A549 (cell line): ENCODE measurements around the gene CLDND2. TPM values are rescaled to one million over a fixed set of nuclear protein-coding genes. Genes with fewer than 3 reads are reported as not detected.

ENCODE experiments used
- ATAC-seq, 2 experiments: fragments of 200-7000 bp in 1 of 2; fragments of >200 bp in 1 of 2; cut with Nextera tagmentation in 1 of 2; cut with Tn5 transposase in 1 of 2; 3 replicates each; pipeline versions ENCODE4 v1.8.0 to v1.9.1; 2018 to 2020; ENCODE audit warnings: mild to moderate bottlenecking in 1 of 2, moderate library complexity in 1 of 2
- CTCF ChIA-PET: fragments of 300-600 bp; sonication (Branson Sonifier 250); formaldehyde crosslinking; extraction: SDS; loops from one replicate; lab custom pipeline; 2021; ENCODE audit warnings: antibody characterized with exemption, inconsistent platforms; lab: Yijun Ruan, JAX
- POLR2A ChIA-PET: fragments of 350-600 bp; formaldehyde crosslinking; extraction: SDS; loops from one replicate; lab custom pipeline; 2021; ENCODE audit warnings: antibody characterized with exemption, inconsistent platforms; lab: Yijun Ruan, JAX
- DNase-seq, 2 experiments: peaks; one replicate each; pipeline versions ENCODE4 v3.0.0 to v3.0.0-alpha.2; 2011 to 2016; ENCODE audit warnings: low read depth in 1 of 2, low spot score in 1 of 2
- FAIRE-seq: peaks from 2 replicates; lab custom pipeline; 2011; peaks lifted over from hg19 to GRCh38; lab: Jason Lieb, UNC
- H3K27ac ChIP-seq, 2 experiments: fragments of >200 bp; sonication (Bioruptor Twin); formaldehyde crosslinking; 3 replicates each; pipeline ENCODE4 v1.5.1; 2016 to 2017
- H3K4me1 ChIP-seq: fragments of >200 bp; sonication (Bioruptor Twin); formaldehyde crosslinking; 3 replicates; pipeline ENCODE4 v1.6.1; 2016
- H3K4me2 ChIP-seq: fragments of >200 bp; sonication (Bioruptor Twin); formaldehyde crosslinking; 3 replicates; pipeline ENCODE4 v1.6.1; 2016
- H3K4me3 ChIP-seq: fragments of >200 bp; sonication (Bioruptor Twin); formaldehyde crosslinking; 3 replicates; pipeline ENCODE4 v1.5.1; 2016
- H3K9me3 ChIP-seq: fragments of >200 bp; sonication (Bioruptor Twin); formaldehyde crosslinking; 3 replicates; pipeline ENCODE4 v1.6.1; 2016
- ATOH8 ChIP-seq: fragments of 250-450 bp; sonication (Bioruptor Pico); IDR thresholded peaks from 2 replicates; pipeline ENCODE4 v1.5.0; 2020; ENCODE audit warnings: low read depth, mild to moderate bottlenecking, moderate library complexity
- BHLHE40 ChIP-seq: IDR thresholded peaks from 2 replicates; pipeline ENCODE4 v1.6.1; 2012; ENCODE audit warnings: low read depth, low read length, inconsistent platforms
- CEBPB ChIP-seq, 2 experiments: fragments of >200 bp in 1 of 2; sonication (Bioruptor Twin) in 1 of 2; formaldehyde crosslinking in 1 of 2; IDR thresholded peaks; 2 replicates each; pipeline ENCODE4 v1.6.1; 2012 to 2016
- CHD2 ChIP-seq: fragments of 150-350 bp; IDR thresholded peaks from 2 replicates; pipeline ENCODE4 v1.6.1; 2014; ENCODE audit warnings: low read length; ENCODE audit not compliant: partially characterized antibody
- CHD4 ChIP-seq: fragments of 200-600 bp; sonication (generic); IDR thresholded peaks from 2 replicates; pipeline ENCODE4 v1.6.1; 2016; ENCODE audit warnings: antibody characterized with exemption, mild to moderate bottlenecking, borderline replicate concordance
- EHF ChIP-seq: fragments of 250-450 bp; sonication (Bioruptor Pico); IDR thresholded peaks from 2 replicates; pipeline ENCODE4 v1.5.0; 2020; ENCODE audit warnings: mild to moderate bottlenecking
- EHMT2 ChIP-seq: fragments of 200-600 bp; sonication (generic); IDR thresholded peaks from 2 replicates; pipeline ENCODE4 v1.6.1; 2016; ENCODE audit warnings: antibody characterized with exemption, low read depth, mild to moderate bottlenecking, moderate library complexity
- FOSB ChIP-seq: fragments of 250-450 bp; sonication (Bioruptor Pico); IDR thresholded peaks from 2 replicates; pipeline ENCODE4 v1.5.0; 2020; ENCODE audit warnings: mild to moderate bottlenecking, moderate library complexity
- HDAC2 ChIP-seq: fragments of 200-600 bp; sonication (generic); IDR thresholded peaks from 2 replicates; pipeline ENCODE4 v1.6.1; 2016
- HEYL ChIP-seq: fragments of 250-450 bp; sonication (Bioruptor Pico); IDR thresholded peaks from 2 replicates; pipeline ENCODE4 v1.8.0; 2021; ENCODE audit warnings: mild to moderate bottlenecking, moderate library complexity
- JUN ChIP-seq, 2 experiments: fragments of >200 bp; sonication (Bioruptor Twin); formaldehyde crosslinking; IDR thresholded peaks; 2 replicates in 1 of 2; 3 replicates in 1 of 2; pipeline ENCODE4 v1.6.1; 2016 to 2017
- KDM5A ChIP-seq: fragments of 200-600 bp; sonication (generic); IDR thresholded peaks from 2 replicates; pipeline ENCODE4 v1.6.1; 2016; ENCODE audit warnings: antibody characterized with exemption, mild to moderate bottlenecking
- MAFK ChIP-seq: fragments of 450-650 bp; IDR thresholded peaks from 2 replicates; pipeline ENCODE4 v1.6.1; 2014; ENCODE audit not compliant: partially characterized antibody
- PHF8 ChIP-seq: fragments of 200-600 bp; sonication (generic); IDR thresholded peaks from 2 replicates; pipeline ENCODE4 v1.6.1; 2016; ENCODE audit warnings: low read depth, mild to moderate bottlenecking, antibody characterized with exemption, moderate library complexity, borderline replicate concordance
- POLR2A ChIP-seq: IDR thresholded peaks from 2 replicates; pipeline ENCODE4 v1.6.1; 2012; ENCODE audit warnings: mild to moderate bottlenecking, low read length
- RARB ChIP-seq: fragments of 250-450 bp; sonication (Bioruptor Pico); IDR thresholded peaks from 2 replicates; pipeline ENCODE4 v1.8.0; 2021; ENCODE audit warnings: mild to moderate bottlenecking, moderate library complexity
- REST ChIP-seq: fragments of 200-600 bp; sonication (generic); IDR thresholded peaks from 2 replicates; pipeline ENCODE4 v1.6.1; 2016; ENCODE audit warnings: antibody characterized with exemption, mild to moderate bottlenecking, moderate library complexity
- SMC3 ChIP-seq: fragments of >200 bp; sonication (Bioruptor Twin); formaldehyde crosslinking; IDR thresholded peaks from 3 replicates; pipeline ENCODE4 v1.6.1; 2018; ENCODE audit warnings: inconsistent platforms
- TFCP2L1 ChIP-seq: fragments of 250-450 bp; sonication (Bioruptor Pico); IDR thresholded peaks from 2 replicates; pipeline ENCODE4 v1.5.0; 2021; ENCODE audit warnings: mild to moderate bottlenecking
- TP53 ChIP-seq: fragments of 250-450 bp; sonication (Bioruptor Pico); IDR thresholded peaks from 2 replicates; pipeline ENCODE4 v1.5.0; 2021; ENCODE audit warnings: mild to moderate bottlenecking, moderate library complexity
- ZC3H11A ChIP-seq: fragments of 450-650 bp; IDR thresholded peaks from 2 replicates; pipeline ENCODE4 v1.6.1; 2014; ENCODE audit warnings: antibody characterized with exemption, mild to moderate bottlenecking
- ZFP36 ChIP-seq: fragments of 450-650 bp; IDR thresholded peaks from 2 replicates; pipeline ENCODE4 v1.6.1; 2014; ENCODE audit warnings: borderline replicate concordance; ENCODE audit not compliant: partially characterized antibody
- ZNF302 ChIP-seq: fragments of 250-450 bp; sonication (Bioruptor Pico); IDR thresholded peaks from 2 replicates; pipeline ENCODE4 v1.9.0; 2021; ENCODE audit warnings: inconsistent platforms, mild to moderate bottlenecking, moderate library complexity
- WGBS: methylation state at CpG from one replicate; pipeline ENCODE4 v1.1.6; 2017; ENCODE audit errors: missing lambda C conversion rate; 5-methylcytosine and 5-hydroxymethylcytosine counted together
- polyA plus RNA-seq, 4 experiments: library from polyadenylated mRNA; depleted of rRNA in 3 of 4; stranded (reverse); fragments of >200 nt; fragmentation: RNase III in 1 of 4; extraction: RNeasy Plus Mini Kit Qiagen cat#74134 plus additional on column Dnase treatment in 1 of 4; gene quantifications; 2 replicates in 3 of 4; 3 replicates in 1 of 4; pipeline ENCODE4 v1.2.3, GENCODE V29; 2011 to 2017
- TF ChIP-seq, protein P1 (sequence below): fragments of 250-450 bp; sonication (Bioruptor Pico); IDR thresholded peaks from 2 replicates; pipeline ENCODE4 v1.5.0; 2021; ENCODE audit warnings: mild to moderate bottlenecking, moderate library complexity, borderline replicate concordance
- TF ChIP-seq, protein P2 (sequence below): fragments of >200 bp; sonication (Bioruptor Twin); formaldehyde crosslinking; IDR thresholded peaks from 3 replicates; pipeline ENCODE4 v1.5.1; 2016

The CLDND2 gene
- polyA plus RNA-seq, 2 of the 4 experiments (the other 2 are of a cell fraction) = 1.1 to 2.8 TPM

GRCh38 chr19:51372021-51372648 lies 3.3 kb upstream of the CLDND2 start:
- no peak for ATAC-seq
- no peak for FAIRE-seq
- WGBS = 77% methylated on average over 15 of the region's 18 CpGs
- Histone ChIP-seq H3K4me1 (peaks cover 7% of the 10 kb centered on the region), H3K27ac (no peak overlapping the region), H3K4me3 (no peak overlapping the region), H3K4me2 (no peak overlapping the region), H3K9me3 (no peaks in the 10 kb centered on the region)
- CTCF ChIA-PET = interaction anchor here (0.8 to 5.7 kb wide), 4 partner anchors 9 to 50 kb away, joined by 3 to 28 read pairs (median 4); no protein-coding TSS in a partner anchor
- DNase-seq = no peak
- POLR2A ChIA-PET = interaction anchor here (1.0 kb wide), 1 partner anchor 33 kb away, joined by 5 read pairs; no protein-coding TSS in a partner anchor
- TF ChIP-seq TFCP2L1 (CRISPR knock-in tag) (no peak), ZNF302 (CRISPR knock-in tag) (no peak), KDM5A (no peak), JUN (IDR thresholded peaks at IDR 0.05) (no peak), CHD2 (no peak), ZFP36 (no peak), REST (no peak), HEYL (CRISPR knock-in tag) (no peak), POLR2A (no peak), ATOH8 (CRISPR knock-in tag) (no peak), HDAC2 (no peak), EHMT2 (no peak)
- TF ChIP-seq, protein P1, sequence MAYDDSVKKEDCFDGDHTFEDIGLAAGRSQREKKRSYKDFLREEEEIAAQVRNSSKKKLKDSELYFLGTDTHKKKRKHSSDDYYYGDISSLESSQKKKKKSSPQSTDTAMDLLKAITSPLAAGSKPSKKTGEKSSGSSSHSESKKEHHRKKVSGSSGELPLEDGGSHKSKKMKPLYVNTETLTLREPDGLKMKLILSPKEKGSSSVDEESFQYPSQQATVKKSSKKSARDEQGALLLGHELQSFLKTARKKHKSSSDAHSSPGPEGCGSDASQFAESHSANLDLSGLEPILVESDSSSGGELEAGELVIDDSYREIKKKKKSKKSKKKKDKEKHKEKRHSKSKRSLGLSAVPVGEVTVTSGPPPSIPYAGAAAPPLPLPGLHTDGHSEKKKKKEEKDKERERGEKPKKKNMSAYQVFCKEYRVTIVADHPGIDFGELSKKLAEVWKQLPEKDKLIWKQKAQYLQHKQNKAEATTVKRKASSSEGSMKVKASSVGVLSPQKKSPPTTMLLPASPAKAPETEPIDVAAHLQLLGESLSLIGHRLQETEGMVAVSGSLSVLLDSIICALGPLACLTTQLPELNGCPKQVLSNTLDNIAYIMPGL (CRISPR knock-in tag) = no peak

DNA sequence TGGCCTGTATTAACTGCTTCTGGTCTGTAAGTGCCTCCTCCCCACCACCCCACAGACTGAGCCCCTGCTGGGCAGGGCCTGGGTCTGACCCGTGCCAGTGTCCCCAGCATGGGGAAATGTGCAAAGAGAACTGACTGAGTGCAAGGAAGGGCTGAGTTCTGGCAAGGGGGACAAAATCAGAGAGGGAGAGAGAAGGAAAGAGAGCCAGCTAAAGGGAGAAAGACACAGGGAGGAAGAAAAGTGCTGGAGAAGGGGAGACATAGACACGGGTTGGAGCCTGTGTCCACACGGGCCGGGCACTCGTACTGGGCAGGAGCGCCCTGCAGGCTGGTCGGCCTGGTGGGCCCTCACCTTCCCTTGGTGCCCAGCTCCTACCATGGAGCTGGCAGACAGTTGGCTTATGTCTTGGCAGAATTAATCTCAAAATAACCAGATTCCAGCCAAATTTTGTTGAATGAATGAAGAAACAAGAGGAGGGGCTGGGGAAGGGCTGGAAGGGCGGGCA lies 2.4 kb upstream of the CLDND2 start:
- H3K4me3 ChIP-seq = no peak overlapping the region
- WGBS = 82% methylated on average over 8 of the region's 8 CpGs
- H3K4me2 ChIP-seq = no peak overlapping the region
- no peak overlapping the region for H3K27ac ChIP-seq
- peaks cover 7% of the 10 kb centered on the region for H3K4me1 ChIP-seq
- ChIA-PET POLR2A (interaction anchor here (1.0 kb wide), 1 partner anchor 32 kb away, joined by 5 read pairs; no protein-coding TSS in a partner anchor), CTCF (interaction anchor here (1.4 to 5.7 kb wide), 2 partner anchors 32 to 102 kb away, joined by 5 to 28 read pairs; no protein-coding TSS in a partner anchor)
- no peak for DNase-seq
- ATAC-seq = no peak
- H3K9me3 ChIP-seq = no peaks in the 10 kb centered on the region
- TF ChIP-seq POLR2A (0 out of 2 replicates have a peak, but pooled peaks have one; percentile 16), ZC3H11A (no peak)
- TF ChIP-seq, all 56 proteins: peak for 1
- no peak for FAIRE-seq

DNA sequence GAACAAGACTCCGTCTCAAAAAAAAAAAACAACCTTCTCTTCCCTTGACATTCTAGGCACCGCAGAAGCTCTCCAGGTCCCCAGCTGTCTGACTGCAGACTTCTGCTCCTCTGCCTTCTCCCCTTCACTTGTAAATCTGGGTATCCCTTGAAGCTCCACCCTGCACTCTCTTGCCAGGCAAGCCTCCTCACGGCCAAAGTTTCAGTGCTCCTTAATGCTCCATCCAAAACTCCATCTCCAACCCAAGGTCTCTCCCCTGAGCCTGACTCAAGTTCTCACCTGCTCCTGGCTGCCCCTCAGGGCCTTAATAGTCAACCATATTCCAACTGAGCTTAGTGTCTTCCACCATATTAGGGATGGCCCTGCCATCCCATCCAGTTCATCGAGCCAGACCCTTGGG lies 1.4 kb upstream of the CLDND2 start:
- no peak for DNase-seq
- ChIA-PET CTCF (interaction anchor here (0.5 to 5.7 kb wide), 7 partner anchors 15 to 1094 kb away, joined by 3 to 28 read pairs (median 3); partner anchors contain the start of gene ZNF175), POLR2A (interaction anchor here (0.9 kb wide), 1 partner anchor 31 kb away, joined by 3 read pairs; no protein-coding TSS in a partner anchor)
- no peak for FAIRE-seq
- H3K27ac ChIP-seq = no peak overlapping the region
- no peak for ATAC-seq
- peaks cover 9% of the 10 kb centered on the region for H3K4me1 ChIP-seq
- H3K4me3 ChIP-seq = no peak overlapping the region
- 61% methylated on average over 4 of the region's 4 CpGs for WGBS
- no peak overlapping the region for H3K4me2 ChIP-seq
- no peaks in the 10 kb centered on the region for H3K9me3 ChIP-seq
- no peak for TF ChIP-seq SMC3
- TF ChIP-seq CHD4 = no peak
- no peak for TF ChIP-seq HDAC2
- TF ChIP-seq EHF = no peak
- TF ChIP-seq CEBPB (IDR thresholded peaks at IDR 0.05) = no peak
- no peak for TF ChIP-seq TP53 (CRISPR knock-in tag)
- TF ChIP-seq, protein P2, sequence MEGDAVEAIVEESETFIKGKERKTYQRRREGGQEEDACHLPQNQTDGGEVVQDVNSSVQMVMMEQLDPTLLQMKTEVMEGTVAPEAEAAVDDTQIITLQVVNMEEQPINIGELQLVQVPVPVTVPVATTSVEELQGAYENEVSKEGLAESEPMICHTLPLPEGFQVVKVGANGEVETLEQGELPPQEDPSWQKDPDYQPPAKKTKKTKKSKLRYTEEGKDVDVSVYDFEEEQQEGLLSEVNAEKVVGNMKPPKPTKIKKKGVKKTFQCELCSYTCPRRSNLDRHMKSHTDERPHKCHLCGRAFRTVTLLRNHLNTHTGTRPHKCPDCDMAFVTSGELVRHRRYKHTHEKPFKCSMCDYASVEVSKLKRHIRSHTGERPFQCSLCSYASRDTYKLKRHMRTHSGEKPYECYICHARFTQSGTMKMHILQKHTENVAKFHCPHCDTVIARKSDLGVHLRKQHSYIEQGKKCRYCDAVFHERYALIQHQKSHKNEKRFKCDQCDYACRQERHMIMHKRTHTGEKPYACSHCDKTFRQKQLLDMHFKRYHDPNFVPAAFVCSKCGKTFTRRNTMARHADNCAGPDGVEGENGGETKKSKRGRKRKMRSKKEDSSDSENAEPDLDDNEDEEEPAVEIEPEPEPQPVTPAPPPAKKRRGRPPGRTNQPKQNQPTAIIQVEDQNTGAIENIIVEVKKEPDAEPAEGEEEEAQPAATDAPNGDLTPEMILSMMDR = no peak
- TF ChIP-seq PHF8 = no peak
- no peak for TF ChIP-seq RARB (CRISPR knock-in tag)
- no peak for TF ChIP-seq MAFK
- no peak for TF ChIP-seq ZC3H11A
- TF ChIP-seq KDM5A = no peak
- no peak for TF ChIP-seq BHLHE40
- TF ChIP-seq FOSB (CRISPR knock-in tag) = no peak
